GM23338 (cell line): ENCODE measurements around the gene NPB. TPM values are rescaled to one million over a fixed set of nuclear protein-coding genes. Genes with fewer than 3 reads are reported as not detected.

Experiments
- ATAC-seq: fragments of 200-7000 bp; cut with Tn5 transposase; 3 replicates; pipeline ENCODE4 v1.9.1; 2020
- DNase-seq: peaks from one replicate; pipeline ENCODE4 v3.0.0-alpha.2; 2015; ENCODE audit warnings: low spot score
- H2AFZ ChIP-seq: fragments of 200-600 bp; sonication (generic); 2 replicates; pipeline ENCODE4 v1.8.0; 2016; ENCODE audit warnings: antibody characterized with exemption, mild to moderate bottlenecking, moderate library complexity
- H3F3A ChIP-seq: fragments of 200-600 bp; sonication (generic); replicated peaks from 2 replicates; pipeline ENCODE4 v1.8.0; 2017; ENCODE audit warnings: antibody characterized with exemption, mixed run types, low read depth
- H3K27ac ChIP-seq: fragments of 200-600 bp; sonication (generic); 2 replicates; pipeline ENCODE4 v1.6.1; 2016; ENCODE audit warnings: low read depth
- H3K27me3 ChIP-seq: fragments of 200-600 bp; sonication (generic); 2 replicates; pipeline ENCODE4 v1.8.0; 2016; ENCODE audit warnings: mild to moderate bottlenecking, mixed run types, moderate library complexity; ENCODE audit not compliant: insufficient read depth
- H3K36me3 ChIP-seq: fragments of 200-600 bp; sonication (generic); 2 replicates; pipeline ENCODE4 v1.8.0; 2016; ENCODE audit warnings: mild to moderate bottlenecking; ENCODE audit not compliant: insufficient read depth
- H3K4me1 ChIP-seq: fragments of 200-600 bp; sonication (generic); 2 replicates; pipeline ENCODE4 v1.8.0; 2016; ENCODE audit warnings: mild to moderate bottlenecking, moderate library complexity; ENCODE audit not compliant: insufficient read depth
- H3K4me2 ChIP-seq: fragments of 200-600 bp; sonication (generic); 2 replicates; pipeline ENCODE4 v1.7.1; 2017; ENCODE audit warnings: mixed run types
- H3K4me3 ChIP-seq: fragments of 200-600 bp; sonication (generic); 2 replicates; pipeline ENCODE4 v1.6.1; 2016; ENCODE audit warnings: mixed run types
- H3K79me2 ChIP-seq: fragments of 200-600 bp; sonication (generic); replicated peaks from 2 replicates; pipeline ENCODE4 v1.8.0; 2017; ENCODE audit warnings: mild to moderate bottlenecking; ENCODE audit not compliant: insufficient read depth
- H3K9me2 ChIP-seq: fragments of 200-600 bp; sonication (generic); 2 replicates; pipeline ENCODE4 v1.8.0; 2017; ENCODE audit not compliant: insufficient read depth
- H4K20me1 ChIP-seq: fragments of 200-600 bp; sonication (generic); replicated peaks from 2 replicates; pipeline ENCODE4 v1.8.0; 2017; ENCODE audit warnings: mild to moderate bottlenecking; ENCODE audit not compliant: insufficient read depth
- H3K27ac Mint-ChIP-seq: 2 replicates; pipeline ENCODE4 v1.8.0; 2020; ENCODE audit warnings: inconsistent platforms, mild to moderate bottlenecking, moderate library complexity, mixed read lengths
- H3K27me3 Mint-ChIP-seq: 3 replicates; pipeline ENCODE4 v1.8.0; 2022; ENCODE audit warnings: low read depth, mild to moderate bottlenecking, moderate library complexity, mixed read lengths, inconsistent platforms; ENCODE audit not compliant: insufficient read depth, poor library complexity
- H3K36me3 Mint-ChIP-seq: 3 replicates; pipeline ENCODE4 v1.8.0; 2021; ENCODE audit warnings: low read depth, mild to moderate bottlenecking, inconsistent platforms, moderate library complexity, mixed read lengths
- H3K4me1 Mint-ChIP-seq: 3 replicates; pipeline ENCODE4 v1.8.0; 2020; ENCODE audit warnings: mild to moderate bottlenecking, inconsistent platforms, mixed read lengths
- H3K4me3 Mint-ChIP-seq: 3 replicates; pipeline ENCODE4 v1.8.0; 2021; ENCODE audit warnings: moderate library complexity, mild to moderate bottlenecking, inconsistent platforms, mixed read lengths
- H3K9me3 Mint-ChIP-seq: 3 replicates; pipeline ENCODE4 v1.8.0; 2020; ENCODE audit warnings: moderate library complexity, mild to moderate bottlenecking, inconsistent platforms, mixed read lengths
- CREB1 ChIP-seq: fragments of 250-450 bp; sonication (Bioruptor Pico); IDR thresholded peaks from 2 replicates; pipeline ENCODE4 v1.5.0; 2020; ENCODE audit warnings: low read depth, mild to moderate bottlenecking, moderate library complexity
- EZH2phosphoT487 ChIP-seq: fragments of 200-600 bp; sonication (generic); IDR thresholded peaks from one replicate; pipeline ENCODE4 v1.8.1; 2018; ENCODE audit warnings: antibody characterized with exemption; ENCODE audit not compliant: unreplicated experiment
- JUNB ChIP-seq: IDR thresholded peaks from one replicate; pipeline ENCODE4 v1.6.1; 2016; ENCODE audit warnings: antibody characterized with exemption; ENCODE audit not compliant: unreplicated experiment
- NANOG ChIP-seq: IDR thresholded peaks from 2 replicates; pipeline ENCODE4 v1.6.1; 2016; ENCODE audit warnings: antibody characterized with exemption, borderline replicate concordance
- POLR2AphosphoS5 ChIP-seq: IDR thresholded peaks from 2 replicates; pipeline ENCODE4 v1.6.1; 2016; ENCODE audit warnings: antibody characterized with exemption, low read depth
- STAT1 ChIP-seq: IDR thresholded peaks from one replicate; pipeline ENCODE4 v1.6.1; 2016; ENCODE audit warnings: antibody characterized with exemption; ENCODE audit not compliant: unreplicated experiment
- ZNF114 ChIP-seq: fragments of 250-450 bp; sonication (Bioruptor Pico); IDR thresholded peaks from 2 replicates; pipeline ENCODE4 v1.5.0; 2020; ENCODE audit warnings: mild to moderate bottlenecking, moderate library complexity
- ZNF331 ChIP-seq: fragments of 250-450 bp; sonication (Bioruptor Pico); IDR thresholded peaks from 2 replicates; pipeline ENCODE4 v1.5.0; 2020; ENCODE audit warnings: low read depth, mild to moderate bottlenecking, moderate library complexity
- polyA plus RNA-seq: library from polyadenylated mRNA; unstranded; fragments of >200 nt; fragmentation: Nextera tagmentation; extraction: Ambion mirVana; gene quantifications from 2 replicates; pipeline ENCODE4 v1.2.1, GENCODE V29; 2016
- total RNA-seq: library from RNA; depleted of rRNA; stranded (reverse); fragments of >200 nt; shearing (Covaris generic); gene quantifications from 2 replicates; pipeline ENCODE4 v1.2.3, GENCODE V29; 2014
- TF ChIP-seq, protein P1 (sequence below), 2 experiments: fragments of 200-600 bp in 1 of 2; sonication (generic) in 1 of 2; conservative IDR thresholded peaks; 2 replicates each; pipeline versions ENCODE4 v1.5.1 to v1.6.1; 2016 to 2017; ENCODE audit warnings: antibody characterized with exemption in 2 of 2, low read depth in 2 of 2, mild to moderate bottlenecking in 2 of 2, moderate library complexity in 1 of 2
- TF ChIP-seq, protein P2 (sequence below): IDR thresholded peaks from 2 replicates; pipeline ENCODE4 v1.6.1; 2016; ENCODE audit warnings: antibody characterized with exemption
- TF ChIP-seq, protein P3 (sequence below): fragments of 250-450 bp; sonication (Bioruptor Pico); IDR thresholded peaks from 2 replicates; pipeline ENCODE4 v1.5.0; 2020; ENCODE audit warnings: mild to moderate bottlenecking, moderate library complexity

Gene NPB
- total and polyA plus RNA-seq, 2 experiments from 2014 or later: 3.6 to 3.8 TPM

DNA sequence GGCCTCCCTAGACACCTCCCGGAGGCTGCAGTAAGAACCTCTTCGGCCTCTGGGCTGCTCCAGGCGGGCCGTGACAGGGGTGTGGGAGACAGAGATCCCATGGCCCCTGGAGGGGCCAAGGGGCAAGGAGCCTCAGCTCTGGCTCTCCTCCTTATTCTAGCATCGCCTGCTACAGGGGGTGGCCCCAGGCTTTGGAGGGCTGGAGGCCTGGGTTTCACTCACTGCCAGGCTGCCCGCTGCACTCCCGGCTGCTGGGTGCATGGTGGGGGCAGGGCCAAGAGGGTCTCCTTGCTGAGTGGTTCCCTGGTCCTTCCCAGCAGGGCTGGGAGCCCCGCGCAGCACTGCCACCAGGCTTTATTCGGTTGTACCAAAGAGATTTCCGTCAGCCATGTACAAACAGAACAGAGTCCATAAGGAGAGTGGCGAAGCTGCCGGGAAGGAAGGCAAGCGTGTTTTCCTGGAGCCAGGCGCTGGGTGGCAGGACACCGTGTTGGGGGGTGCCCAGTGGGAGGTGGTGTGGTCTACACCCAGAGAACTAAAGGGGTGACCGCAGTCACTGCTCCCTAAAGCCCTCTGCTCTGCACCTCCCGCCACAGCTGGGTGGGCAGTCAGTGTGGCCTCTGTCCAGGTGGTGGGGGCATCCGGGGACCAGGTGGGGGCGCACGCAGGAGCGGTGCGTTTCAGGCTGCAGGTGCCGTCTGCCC, 2.0 kb downstream of the NPB start (continued):
- TF ChIP-seq, protein P1, sequence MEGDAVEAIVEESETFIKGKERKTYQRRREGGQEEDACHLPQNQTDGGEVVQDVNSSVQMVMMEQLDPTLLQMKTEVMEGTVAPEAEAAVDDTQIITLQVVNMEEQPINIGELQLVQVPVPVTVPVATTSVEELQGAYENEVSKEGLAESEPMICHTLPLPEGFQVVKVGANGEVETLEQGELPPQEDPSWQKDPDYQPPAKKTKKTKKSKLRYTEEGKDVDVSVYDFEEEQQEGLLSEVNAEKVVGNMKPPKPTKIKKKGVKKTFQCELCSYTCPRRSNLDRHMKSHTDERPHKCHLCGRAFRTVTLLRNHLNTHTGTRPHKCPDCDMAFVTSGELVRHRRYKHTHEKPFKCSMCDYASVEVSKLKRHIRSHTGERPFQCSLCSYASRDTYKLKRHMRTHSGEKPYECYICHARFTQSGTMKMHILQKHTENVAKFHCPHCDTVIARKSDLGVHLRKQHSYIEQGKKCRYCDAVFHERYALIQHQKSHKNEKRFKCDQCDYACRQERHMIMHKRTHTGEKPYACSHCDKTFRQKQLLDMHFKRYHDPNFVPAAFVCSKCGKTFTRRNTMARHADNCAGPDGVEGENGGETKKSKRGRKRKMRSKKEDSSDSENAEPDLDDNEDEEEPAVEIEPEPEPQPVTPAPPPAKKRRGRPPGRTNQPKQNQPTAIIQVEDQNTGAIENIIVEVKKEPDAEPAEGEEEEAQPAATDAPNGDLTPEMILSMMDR (conservative IDR thresholded peaks at IDR 0.05; ENCODE audit: low read depth in 2 of 2): no peak
- no peak for TF ChIP-seq POLR2AphosphoS5
- no peak for TF ChIP-seq EZH2phosphoT487

DNA sequence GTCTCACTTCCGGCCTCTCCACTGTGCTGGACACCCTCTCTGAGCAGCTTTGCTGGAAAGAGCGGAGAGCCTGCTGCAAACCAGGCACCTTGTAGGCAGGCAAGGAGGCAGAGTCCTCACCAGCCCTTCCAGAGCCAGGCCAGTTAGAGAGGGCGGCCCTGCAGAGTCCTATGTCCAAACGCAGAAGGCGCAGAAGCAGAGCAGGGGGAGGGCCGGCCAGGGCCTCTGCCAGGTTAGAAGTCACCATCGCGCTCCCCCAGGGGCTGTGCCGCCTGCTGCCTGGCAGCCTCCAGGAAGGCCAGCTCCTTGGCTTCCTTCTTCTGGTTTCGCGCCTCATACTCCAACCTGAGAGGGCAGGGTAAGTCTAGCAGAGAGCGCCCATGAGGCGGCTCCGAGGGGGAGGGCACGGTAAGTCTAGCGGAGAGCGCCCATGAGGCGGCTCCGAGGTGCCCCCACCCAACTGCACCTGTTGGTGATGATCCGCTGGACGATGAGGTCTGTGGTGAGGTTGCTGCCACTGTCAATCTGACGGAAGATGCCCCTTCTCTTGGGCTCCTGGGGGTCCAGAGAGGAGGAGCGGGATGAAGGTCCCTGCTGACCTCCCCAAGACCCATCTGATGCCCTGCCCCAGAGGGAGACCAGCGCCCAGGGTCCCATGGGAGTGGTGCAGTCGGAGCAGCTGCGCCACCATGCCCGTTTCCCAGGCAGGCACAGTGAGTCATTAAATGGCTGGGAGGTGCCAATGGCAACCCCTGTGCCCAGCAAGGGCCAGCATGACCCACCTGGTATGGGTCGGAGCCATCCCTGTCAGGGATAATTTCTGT, 2.8 kb downstream of the NPB start:
- peaks cover 15% of the 10 kb centered on the region for H3F3A ChIP-seq
- no peak for ATAC-seq
- peaks cover 6% of the 10 kb centered on the region; the same call in 1 of the 2 replicates for H3K36me3 ChIP-seq
- H3K27me3 Mint-ChIP-seq: peaks cover 19% of the 10 kb centered on the region
- no peaks in the 10 kb centered on the region; the same call in none of the 2 replicates for H3K4me1 ChIP-seq
- H3K27me3 ChIP-seq: peaks cover 18% of the 10 kb centered on the region
- no peaks in the 10 kb centered on the region for H3K9me2 ChIP-seq
- H3K27ac ChIP-seq: no peak overlapping the region
- H3K4me3 Mint-ChIP-seq: no peak overlapping the region
- no peak for DNase-seq
- peaks cover 2% of the 10 kb centered on the region for H4K20me1 ChIP-seq
- no peak overlapping the region for H3K4me2 ChIP-seq
- H3K9me3 Mint-ChIP-seq: no peaks in the 10 kb centered on the region
- H3K36me3 Mint-ChIP-seq: peaks cover 8% of the 10 kb centered on the region
- H3K27ac Mint-ChIP-seq: no peak overlapping the region
- H3K4me3 ChIP-seq: no peak overlapping the region
- no peak overlapping the region for H2AFZ ChIP-seq
- peaks cover 3% of the 10 kb centered on the region; the same call in 2 of the 3 replicates for H3K4me1 Mint-ChIP-seq
- peaks cover under 1% of the 10 kb centered on the region for H3K79me2 ChIP-seq
- TF ChIP-seq, protein P2, sequence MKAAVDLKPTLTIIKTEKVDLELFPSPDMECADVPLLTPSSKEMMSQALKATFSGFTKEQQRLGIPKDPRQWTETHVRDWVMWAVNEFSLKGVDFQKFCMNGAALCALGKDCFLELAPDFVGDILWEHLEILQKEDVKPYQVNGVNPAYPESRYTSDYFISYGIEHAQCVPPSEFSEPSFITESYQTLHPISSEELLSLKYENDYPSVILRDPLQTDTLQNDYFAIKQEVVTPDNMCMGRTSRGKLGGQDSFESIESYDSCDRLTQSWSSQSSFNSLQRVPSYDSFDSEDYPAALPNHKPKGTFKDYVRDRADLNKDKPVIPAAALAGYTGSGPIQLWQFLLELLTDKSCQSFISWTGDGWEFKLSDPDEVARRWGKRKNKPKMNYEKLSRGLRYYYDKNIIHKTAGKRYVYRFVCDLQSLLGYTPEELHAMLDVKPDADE: no peak
- TF ChIP-seq JUNB (no peak), STAT1 (no peak), EZH2phosphoT487 (no peak), CREB1 (CRISPR knock-in tag) (no peak), ZNF331 (CRISPR knock-in tag) (no peak), ZNF114 (CRISPR knock-in tag) (no peak), NANOG (no peak), POLR2AphosphoS5 (no peak)
- TF ChIP-seq, protein P3, sequence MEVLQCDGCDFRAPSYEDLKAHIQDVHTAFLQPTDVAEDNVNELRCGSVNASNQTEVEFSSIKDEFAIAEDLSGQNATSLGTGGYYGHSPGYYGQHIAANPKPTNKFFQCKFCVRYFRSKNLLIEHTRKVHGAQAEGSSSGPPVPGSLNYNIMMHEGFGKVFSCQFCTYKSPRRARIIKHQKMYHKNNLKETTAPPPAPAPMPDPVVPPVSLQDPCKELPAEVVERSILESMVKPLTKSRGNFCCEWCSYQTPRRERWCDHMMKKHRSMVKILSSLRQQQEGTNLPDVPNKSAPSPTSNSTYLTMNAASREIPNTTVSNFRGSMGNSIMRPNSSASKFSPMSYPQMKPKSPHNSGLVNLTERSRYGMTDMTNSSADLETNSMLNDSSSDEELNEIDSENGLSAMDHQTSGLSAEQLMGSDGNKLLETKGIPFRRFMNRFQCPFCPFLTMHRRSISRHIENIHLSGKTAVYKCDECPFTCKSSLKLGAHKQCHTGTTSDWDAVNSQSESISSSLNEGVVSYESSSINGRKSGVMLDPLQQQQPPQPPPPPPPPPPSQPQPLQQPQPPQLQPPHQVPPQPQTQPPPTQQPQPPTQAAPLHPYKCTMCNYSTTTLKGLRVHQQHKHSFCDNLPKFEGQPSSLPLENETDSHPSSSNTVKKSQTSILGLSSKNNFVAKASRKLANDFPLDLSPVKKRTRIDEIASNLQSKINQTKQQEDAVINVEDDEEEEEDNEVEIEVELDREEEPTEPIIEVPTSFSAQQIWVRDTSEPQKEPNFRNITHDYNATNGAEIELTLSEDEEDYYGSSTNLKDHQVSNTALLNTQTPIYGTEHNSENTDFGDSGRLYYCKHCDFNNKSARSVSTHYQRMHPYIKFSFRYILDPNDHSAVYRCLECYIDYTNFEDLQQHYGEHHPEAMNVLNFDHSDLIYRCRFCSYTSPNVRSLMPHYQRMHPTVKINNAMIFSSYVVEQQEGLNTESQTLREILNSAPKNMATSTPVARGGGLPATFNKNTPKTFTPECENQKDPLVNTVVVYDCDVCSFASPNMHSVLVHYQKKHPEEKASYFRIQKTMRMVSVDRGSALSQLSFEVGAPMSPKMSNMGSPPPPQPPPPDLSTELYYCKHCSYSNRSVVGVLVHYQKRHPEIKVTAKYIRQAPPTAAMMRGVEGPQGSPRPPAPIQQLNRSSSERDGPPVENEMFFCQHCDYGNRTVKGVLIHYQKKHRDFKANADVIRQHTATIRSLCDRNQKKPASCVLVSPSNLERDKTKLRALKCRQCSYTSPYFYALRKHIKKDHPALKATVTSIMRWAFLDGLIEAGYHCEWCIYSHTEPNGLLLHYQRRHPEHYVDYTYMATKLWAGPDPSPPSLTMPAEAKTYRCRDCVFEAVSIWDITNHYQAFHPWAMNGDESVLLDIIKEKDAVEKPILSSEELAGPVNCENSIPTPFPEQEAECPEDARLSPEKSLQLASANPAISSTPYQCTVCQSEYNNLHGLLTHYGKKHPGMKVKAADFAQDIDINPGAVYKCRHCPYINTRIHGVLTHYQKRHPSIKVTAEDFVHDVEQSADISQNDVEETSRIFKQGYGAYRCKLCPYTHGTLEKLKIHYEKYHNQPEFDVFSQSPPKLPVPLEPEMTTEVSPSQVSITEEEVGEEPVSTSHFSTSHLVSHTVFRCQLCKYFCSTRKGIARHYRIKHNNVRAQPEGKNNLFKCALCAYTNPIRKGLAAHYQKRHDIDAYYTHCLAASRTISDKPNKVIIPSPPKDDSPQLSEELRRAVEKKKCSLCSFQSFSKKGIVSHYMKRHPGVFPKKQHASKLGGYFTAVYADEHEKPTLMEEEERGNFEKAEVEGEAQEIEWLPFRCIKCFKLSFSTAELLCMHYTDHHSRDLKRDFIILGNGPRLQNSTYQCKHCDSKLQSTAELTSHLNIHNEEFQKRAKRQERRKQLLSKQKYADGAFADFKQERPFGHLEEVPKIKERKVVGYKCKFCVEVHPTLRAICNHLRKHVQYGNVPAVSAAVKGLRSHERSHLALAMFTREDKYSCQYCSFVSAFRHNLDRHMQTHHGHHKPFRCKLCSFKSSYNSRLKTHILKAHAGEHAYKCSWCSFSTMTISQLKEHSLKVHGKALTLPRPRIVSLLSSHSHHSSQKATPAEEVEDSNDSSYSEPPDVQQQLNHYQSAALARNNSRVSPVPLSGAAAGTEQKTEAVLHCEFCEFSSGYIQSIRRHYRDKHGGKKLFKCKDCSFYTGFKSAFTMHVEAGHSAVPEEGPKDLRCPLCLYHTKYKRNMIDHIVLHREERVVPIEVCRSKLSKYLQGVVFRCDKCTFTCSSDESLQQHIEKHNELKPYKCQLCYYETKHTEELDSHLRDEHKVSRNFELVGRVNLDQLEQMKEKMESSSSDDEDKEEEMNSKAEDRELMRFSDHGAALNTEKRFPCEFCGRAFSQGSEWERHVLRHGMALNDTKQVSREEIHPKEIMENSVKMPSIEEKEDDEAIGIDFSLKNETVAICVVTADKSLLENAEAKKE (CRISPR knock-in tag): no peak
- TF ChIP-seq, protein P1 (conservative IDR thresholded peaks at IDR 0.05; ENCODE audit: low read depth in 2 of 2): no peak
